ENCODE measurements around the gene MAP2K4.

Gene MAP2K4

GRCh38 chr17:12040478-12040877 lies 19.8 kb downstream of the MAP2K4 start:
- no peak for DNase-seq

- DNase-seq, result no peak
Observed at GRCh38 chr17:12041312-12041711, 20.6 kb downstream of the MAP2K4 start.

- DNase-seq, result no peak
Observed at GRCh38 chr17:12043702-12044101, 23.0 kb downstream of the MAP2K4 start.

- DNase-seq, result no peak
Observed at GRCh38 chr17:12046786-12047185, 26.1 kb downstream of the MAP2K4 start.

- DNase-seq, result no peak
Observed at GRCh38 chr17:12047681-12048376, 27.2 kb downstream of the MAP2K4 start.

GRCh38 chr17:12048843-12049473 lies 28.3 kb downstream of the MAP2K4 start:
- no peak for DNase-seq

GRCh38 chr17:12050646-12051225 lies 30.1 kb downstream of the MAP2K4 start:
- no peak for DNase-seq

GRCh38 chr17:12053552-12053951 lies 32.9 kb downstream of the MAP2K4 start:
- DNase-seq, result no peak

GRCh38 chr17:12055889-12056288 lies 35.2 kb downstream of the MAP2K4 start:
- DNase-seq, result no peak

GRCh38 chr17:12057520-12057919 lies 36.8 kb downstream of the MAP2K4 start:
- DNase-seq, result no peak

- no peak for DNase-seq
Observed at GRCh38 chr17:12058535-12058934, 37.9 kb downstream of the MAP2K4 start.

- no peak for DNase-seq
Observed at GRCh38 chr17:12062249-12062648, 41.6 kb downstream of the MAP2K4 start.

- no peak for DNase-seq
Observed at GRCh38 chr17:12064395-12064794, 43.7 kb downstream of the MAP2K4 start.

- no peak for DNase-seq
Observed at GRCh38 chr17:12067485-12067884, 46.8 kb downstream of the MAP2K4 start.

- no peak for DNase-seq
Observed at GRCh38 chr17:12068946-12069345, 48.3 kb downstream of the MAP2K4 start.

- DNase-seq, result no peak
Observed at GRCh38 chr17:12070561-12070960, 49.9 kb downstream of the MAP2K4 start.

GRCh38 chr17:12074346-12074745 lies 53.7 kb downstream of the MAP2K4 start:
- DNase-seq, result no peak

GRCh38 chr17:12077773-12078172 lies 57.1 kb downstream of the MAP2K4 start:
- DNase-seq, result no peak

GRCh38 chr17:12078791-12079190 lies 58.1 kb downstream of the MAP2K4 start:
- DNase-seq, result no peak

- DNase-seq, result no peak
Observed at GRCh38 chr17:12081720-12082119, 61.0 kb downstream of the MAP2K4 start.

GRCh38 chr17:12085076-12085949 lies 64.6 kb downstream of the MAP2K4 start:
- DNase-seq, result no peak

- DNase-seq, result no peak
Observed at GRCh38 chr17:12088035-12088434, 67.4 kb downstream of the MAP2K4 start.

GRCh38 chr17:12089809-12090384 lies 69.2 kb downstream of the MAP2K4 start:
- DNase-seq, result no peak

Measured in NK-92 treated with Interleukin-12 subunit alpha and Interleukin-12 subunit beta, amount 100 ng/mL, for 24 hours (cell line).